GM18499 (cell line): Measurements from ENCODE around the gene ZDHHC8.

ENCODE experiments used
- ATAC-seq: cut with Tn5 transposase; IDR thresholded peaks from one replicate; pipeline ENCODE4 v1.9.1; 2021; ENCODE audit warnings: moderate number of reproducible peaks; ENCODE audit not compliant: insufficient read depth, unreplicated experiment

The ZDHHC8 gene

GRCh38 chr22:20131597-20131858 is at the start of gene ZDHHC8:
ZDHHC8 (plus strand) TSS chr22:20131804; CDS start chr22:20131948, 144 bp downstream.
- no peak for ATAC-seq

- no peak for ATAC-seq
Observed at GRCh38 chr22:20083157-20083890, 48.3 kb upstream of the ZDHHC8 start.

- ATAC-seq: no peak
Observed at GRCh38 chr22:20083891-20084546, 47.6 kb upstream of the ZDHHC8 start.

GRCh38 chr22:20084547-20085413 is 46.8 kb upstream of the ZDHHC8 start:
- ATAC-seq: no peak

GRCh38 chr22:20085651-20086050 is 46.0 kb upstream of the ZDHHC8 start:
- no peak for ATAC-seq

GRCh38 chr22:20086101-20086599 is 45.5 kb upstream of the ZDHHC8 start:
- ATAC-seq: no peak

- no peak for ATAC-seq
Observed at GRCh38 chr22:20086763-20087162, 44.8 kb upstream of the ZDHHC8 start.

GRCh38 chr22:20087319-20088262 is 44.0 kb upstream of the ZDHHC8 start:
- ATAC-seq: no peak

GRCh38 chr22:20088263-20088648 is 43.3 kb upstream of the ZDHHC8 start:
- ATAC-seq: no peak

- ATAC-seq: no peak
Observed at GRCh38 chr22:20089226-20089976, 42.2 kb upstream of the ZDHHC8 start.

- no peak for ATAC-seq
Observed at GRCh38 chr22:20089977-20090729, 41.5 kb upstream of the ZDHHC8 start.

- ATAC-seq: no peak
Observed at GRCh38 chr22:20090730-20091240, 40.8 kb upstream of the ZDHHC8 start.

GRCh38 chr22:20091690-20092476 is 39.7 kb upstream of the ZDHHC8 start:
- ATAC-seq: no peak

GRCh38 chr22:20092477-20092854 is 39.1 kb upstream of the ZDHHC8 start:
- no peak for ATAC-seq

GRCh38 chr22:20093418-20094196 is 38.0 kb upstream of the ZDHHC8 start:
- ATAC-seq: no peak

GRCh38 chr22:20094197-20094807 is 37.3 kb upstream of the ZDHHC8 start:
- ATAC-seq: no peak
